Body of pancreas (tissue), 4 donors: Measurements from ENCODE around the gene ITPK1. TPM values are rescaled to one million over a fixed set of nuclear protein-coding genes. Genes with fewer than 3 reads are reported as not detected.
A peak's percentile ranks its signal among the peaks of the same experiment; 100 is the strongest.

Experiments
- ATAC-seq: fragments of 150-250 bp; one replicate; pipeline ENCODE4 v1.9.1; 2016
- DNase-seq, 4 donors: peaks; one replicate each; pipeline ENCODE4 v3.0.0-alpha.2; 2019
- H3K27ac ChIP-seq, 4 donors: fragments of 200-600 bp; sonication (generic); 1 replicate in 3 of 4; 2 replicates in 1 of 4; pipeline versions ENCODE4 v1.5.1 to v1.6.1; 2016 to 2019; ENCODE audit warnings: mild to moderate bottlenecking in 1 of 4, mixed read lengths in 1 of 4, moderate library complexity in 1 of 4
- H3K27me3 ChIP-seq, 2 donors: fragments of 200-600 bp; sonication (generic); one replicate each; pipeline ENCODE4 v1.6.0; 2016; ENCODE audit warnings: mild to moderate bottlenecking in 1 of 2
- H3K36me3 ChIP-seq, 2 donors: fragments of 200-600 bp; sonication (generic); replicated peaks in 1 of 2; 2 replicates each; pipeline ENCODE4 v1.5.1; 2016; ENCODE audit warnings: low read depth in 2 of 2; ENCODE audit not compliant: insufficient read depth in 1 of 2
- H3K4me1 ChIP-seq: fragments of 200-600 bp; sonication (generic); one replicate; pipeline ENCODE4 v1.6.0; 2016
- H3K4me3 ChIP-seq, 2 donors: fragments of 200-600 bp; sonication (generic); 1 replicate in 1 of 2; 2 replicates in 1 of 2; pipeline ENCODE4 v1.5.1; 2016 to 2019
- H3K9me3 ChIP-seq, 3 donors: fragments of 200-600 bp; sonication (generic); 1 replicate in 2 of 3; 2 replicates in 1 of 3; pipeline ENCODE4 v1.5.1; 2016
- POLR2A ChIP-seq, 3 donors: fragments of 450-650 bp; IDR thresholded peaks; one replicate each; pipeline ENCODE4 v1.6.1; 2016; ENCODE audit warnings: antibody characterized with exemption in 3 of 3, mild to moderate bottlenecking in 2 of 3
- WGBS, 2 donors: methylation state at CpG; one replicate each; pipeline ENCODE4 v1.1.5; 2017; 5-methylcytosine and 5-hydroxymethylcytosine counted together
- intact Hi-C: fragments of 100-400 bp; cut with DNase I; formaldehyde crosslinking; loops from one replicate; pipeline ENCODE4 v1.15.1; 2023
- total RNA-seq, 2 donors: library from RNA; depleted of rRNA; stranded (reverse); fragments of >200 nt; gene quantifications; one replicate each; pipeline ENCODE4 v1.1.0, GENCODE V29; 2016
- TF ChIP-seq, protein P1 (sequence below), 7 experiments: fragments of 450-650 bp in 4 of 7; fragments of 200-600 bp in 3 of 7; sonication (generic) in 3 of 7; IDR thresholded peaks; one replicate each; pipeline ENCODE4 v1.5.1; 2016 to 2019; ENCODE audit warnings: antibody characterized with exemption in 7 of 7

The ITPK1 gene
- total RNA-seq, 2 donors from 2014 or later, result 30.1 to 32.6 TPM

DNA sequence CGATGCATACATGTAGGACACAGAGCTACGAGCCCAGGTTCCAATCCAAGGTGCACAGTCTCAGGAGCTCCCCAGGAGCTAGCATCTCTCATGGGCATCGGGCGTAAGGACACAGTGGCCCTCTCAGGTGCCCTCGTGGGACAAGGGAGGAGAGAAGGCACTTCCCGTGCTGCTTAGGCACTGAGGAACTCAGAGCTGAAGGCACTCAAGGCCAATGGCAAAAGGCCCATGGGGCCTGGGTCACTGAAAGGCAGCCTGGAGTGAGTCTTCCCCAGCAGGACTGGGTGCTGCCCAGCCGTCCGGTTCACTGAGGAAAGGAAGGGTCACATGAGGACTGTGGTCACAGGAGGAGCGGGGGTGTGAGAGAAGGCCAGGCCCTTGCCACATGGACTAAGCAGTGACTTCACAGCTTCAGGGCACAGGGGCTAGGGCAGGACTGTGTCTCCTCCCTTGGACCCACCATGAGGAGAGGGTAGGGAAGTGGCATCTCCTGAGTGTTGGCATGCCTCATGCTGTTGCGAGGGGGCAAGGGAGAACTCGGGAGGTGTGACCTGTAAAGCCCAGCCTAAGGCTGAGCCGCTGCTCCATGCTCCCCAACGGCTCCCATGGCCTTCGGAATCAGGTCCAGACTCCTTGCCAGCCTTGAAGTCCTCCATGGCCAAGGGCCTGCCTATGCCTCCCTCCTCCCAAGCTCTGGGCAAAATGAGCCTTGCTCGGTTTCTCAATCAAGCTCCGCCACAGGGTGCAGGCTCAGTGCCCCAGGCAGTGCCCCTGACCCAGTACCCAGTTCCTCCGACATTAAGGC is 141.0 kb downstream of the ITPK1 start:
- intact Hi-C loops, result no loop called here
- Histone ChIP-seq H3K9me3 (peaks cover 0 to 11% (median 0%) of the 10 kb centered on the region in 3 donors), H3K27me3 (no peaks in the 10 kb centered on the region), H3K27ac (no peak overlapping the region), H3K4me1 (peaks cover 6% of the 10 kb centered on the region), H3K36me3 (no peaks in the 10 kb centered on the region), H3K4me3 (no peak overlapping the region)
- no peak for TF ChIP-seq POLR2A (IDR thresholded peaks at IDR 0.05)
- TF ChIP-seq, protein P1, sequence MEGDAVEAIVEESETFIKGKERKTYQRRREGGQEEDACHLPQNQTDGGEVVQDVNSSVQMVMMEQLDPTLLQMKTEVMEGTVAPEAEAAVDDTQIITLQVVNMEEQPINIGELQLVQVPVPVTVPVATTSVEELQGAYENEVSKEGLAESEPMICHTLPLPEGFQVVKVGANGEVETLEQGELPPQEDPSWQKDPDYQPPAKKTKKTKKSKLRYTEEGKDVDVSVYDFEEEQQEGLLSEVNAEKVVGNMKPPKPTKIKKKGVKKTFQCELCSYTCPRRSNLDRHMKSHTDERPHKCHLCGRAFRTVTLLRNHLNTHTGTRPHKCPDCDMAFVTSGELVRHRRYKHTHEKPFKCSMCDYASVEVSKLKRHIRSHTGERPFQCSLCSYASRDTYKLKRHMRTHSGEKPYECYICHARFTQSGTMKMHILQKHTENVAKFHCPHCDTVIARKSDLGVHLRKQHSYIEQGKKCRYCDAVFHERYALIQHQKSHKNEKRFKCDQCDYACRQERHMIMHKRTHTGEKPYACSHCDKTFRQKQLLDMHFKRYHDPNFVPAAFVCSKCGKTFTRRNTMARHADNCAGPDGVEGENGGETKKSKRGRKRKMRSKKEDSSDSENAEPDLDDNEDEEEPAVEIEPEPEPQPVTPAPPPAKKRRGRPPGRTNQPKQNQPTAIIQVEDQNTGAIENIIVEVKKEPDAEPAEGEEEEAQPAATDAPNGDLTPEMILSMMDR (IDR thresholded peaks at IDR 0.05), result no peak
- DNase-seq, result no peak
- 91 to 97% methylated on average over 10 to 17 of the region's 17 CpGs for WGBS, 2 donors
- no peak for ATAC-seq

DNA sequence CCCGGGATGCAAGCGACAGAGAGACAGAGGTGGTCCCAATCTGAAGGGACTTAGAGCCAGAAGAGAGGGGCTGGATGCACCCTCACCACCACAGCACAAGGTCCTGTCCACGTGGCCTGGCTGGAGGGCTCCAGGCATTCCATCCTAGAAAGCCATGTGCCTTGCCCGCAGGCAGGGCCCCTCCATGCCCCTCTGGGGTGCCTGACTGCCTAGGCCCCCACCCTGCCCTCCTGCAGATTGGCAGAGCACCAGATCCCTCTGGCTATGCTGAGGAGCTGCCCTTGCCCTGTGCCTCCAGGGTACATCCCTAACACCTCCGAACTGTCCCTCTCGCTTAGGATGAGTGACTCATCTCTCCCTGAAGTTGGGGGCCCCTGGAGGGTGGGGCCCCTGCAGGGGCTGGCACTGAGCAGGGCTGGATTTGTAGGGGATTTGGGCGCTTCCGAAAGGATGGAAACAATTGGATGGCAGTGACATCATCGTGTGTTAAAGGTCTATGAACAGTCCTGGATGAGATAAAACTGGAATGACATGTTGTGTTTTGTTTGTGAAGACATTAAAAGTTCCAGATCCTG is 141.8 kb downstream of the ITPK1 start:
- H3K27me3 ChIP-seq, result no peaks in the 10 kb centered on the region
- peaks cover 6% of the 10 kb centered on the region for H3K4me1 ChIP-seq
- H3K36me3 ChIP-seq, result no peaks in the 10 kb centered on the region
- H3K27ac ChIP-seq, result no peak overlapping the region
- peaks cover 0 to 7% (median 0%) of the 10 kb centered on the region in 3 donors for H3K9me3 ChIP-seq
- no peak overlapping the region for H3K4me3 ChIP-seq
- DNase-seq, result no peak
- WGBS, 2 donors, result 82 to 90% methylated on average over 7 to 9 of the region's 9 CpGs
- intact Hi-C loops, result no loop called here
- ATAC-seq, result no peak
- TF ChIP-seq, protein P1 (IDR thresholded peaks at IDR 0.05), result no peak
- TF ChIP-seq POLR2A (IDR thresholded peaks at IDR 0.05), result no peak

DNA sequence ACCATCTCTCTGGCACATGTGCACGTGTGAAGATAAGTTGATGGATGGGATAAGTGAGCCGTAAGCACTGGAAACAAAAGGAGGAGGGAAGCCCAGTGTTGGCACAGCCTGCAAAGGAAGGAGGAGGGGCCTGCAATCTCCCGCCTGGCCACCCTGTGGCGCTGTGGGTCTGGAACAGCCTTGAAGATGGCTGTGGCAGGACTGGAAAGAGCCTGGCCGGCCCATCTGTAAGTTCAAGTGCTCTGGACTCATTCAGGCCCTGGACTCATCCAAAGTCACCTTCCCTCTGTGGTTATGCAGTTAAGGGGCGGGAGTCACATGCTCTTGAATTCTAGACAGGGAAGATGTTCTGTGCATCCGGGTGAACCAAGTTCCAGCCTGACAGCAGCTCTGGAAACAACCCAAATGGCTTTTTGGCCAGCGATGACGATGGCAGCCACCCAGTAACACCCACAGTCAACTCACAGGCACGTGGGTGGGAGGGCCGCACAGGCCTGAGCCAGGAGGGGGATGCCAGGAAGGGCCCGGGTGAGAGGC is 142.4 kb downstream of the ITPK1 start:
- H3K36me3 ChIP-seq, result no peaks in the 10 kb centered on the region
- no peak overlapping the region for H3K27ac ChIP-seq
- 56% methylated on average over 7 to 12 of the region's 12 CpGs for WGBS, 2 donors
- ATAC-seq (peak; percentile 67), DNase-seq (peak; percentile 60 to 67 (median 64))
- TF ChIP-seq POLR2A (IDR thresholded peaks at IDR 0.05), result no peak
- TF ChIP-seq, protein P1 (IDR thresholded peaks at IDR 0.05), result peak in 6 of 7 experiments; percentile 36 to 65 (median 56)
- intact Hi-C loops, result no loop called here
- peaks cover 6% of the 10 kb centered on the region for H3K4me1 ChIP-seq
- no peaks in the 10 kb centered on the region for H3K27me3 ChIP-seq
- no peak overlapping the region for H3K4me3 ChIP-seq
- peaks cover 0 to 1% (median 0%) of the 10 kb centered on the region in 3 donors for H3K9me3 ChIP-seq

DNA sequence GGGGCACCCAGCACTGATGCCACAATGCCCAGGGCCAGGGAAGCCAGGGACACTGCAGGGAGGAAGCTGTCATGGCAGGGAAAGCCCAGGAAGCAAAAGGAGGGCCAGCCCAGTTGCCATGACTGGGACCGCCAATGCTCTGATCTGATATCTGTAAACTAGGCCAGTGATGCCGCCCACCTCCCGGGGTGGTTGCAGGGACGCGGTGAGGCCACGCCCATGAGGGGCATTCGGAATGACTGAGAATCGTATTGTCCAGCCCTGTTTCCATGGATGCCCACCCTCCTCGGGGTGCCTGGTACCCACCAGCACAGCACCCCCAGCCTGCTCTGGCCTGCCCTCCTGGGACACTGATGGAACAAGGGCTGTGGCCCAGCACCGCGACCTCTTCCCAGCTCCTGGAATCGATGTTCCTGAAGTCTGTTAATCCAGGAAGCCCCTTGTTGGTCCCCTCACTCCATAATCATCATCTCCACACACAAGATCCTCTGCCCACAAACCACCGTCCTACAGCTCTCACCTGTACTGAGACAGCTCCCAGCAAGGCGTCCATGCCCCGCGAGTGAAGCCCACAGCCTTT is 144.0 kb downstream of the ITPK1 start:
- peaks cover 6% of the 10 kb centered on the region for H3K4me1 ChIP-seq
- no peaks in the 10 kb centered on the region for H3K27me3 ChIP-seq
- no peak overlapping the region for H3K27ac ChIP-seq
- H3K9me3 ChIP-seq, result no peaks in the 10 kb centered on the region
- WGBS, 2 donors, result 95 to 96% methylated on average over 14 to 16 of the region's 16 CpGs
- H3K36me3 ChIP-seq, result no peaks in the 10 kb centered on the region
- TF ChIP-seq POLR2A (IDR thresholded peaks at IDR 0.05), result no peak
- TF ChIP-seq, protein P1 (IDR thresholded peaks at IDR 0.05), result no peak
- DNase-seq, result no peak
- intact Hi-C loops, result no loop called here
- no peak for ATAC-seq
- no peak overlapping the region for H3K4me3 ChIP-seq
